ENCODE measurements around the gene ZNF383.
"Not testable (repeated sequence)": the region's sequence is repeated elsewhere in the genome, so short reads cannot be mapped to it uniquely, and the experiment has no call there.

DNA sequence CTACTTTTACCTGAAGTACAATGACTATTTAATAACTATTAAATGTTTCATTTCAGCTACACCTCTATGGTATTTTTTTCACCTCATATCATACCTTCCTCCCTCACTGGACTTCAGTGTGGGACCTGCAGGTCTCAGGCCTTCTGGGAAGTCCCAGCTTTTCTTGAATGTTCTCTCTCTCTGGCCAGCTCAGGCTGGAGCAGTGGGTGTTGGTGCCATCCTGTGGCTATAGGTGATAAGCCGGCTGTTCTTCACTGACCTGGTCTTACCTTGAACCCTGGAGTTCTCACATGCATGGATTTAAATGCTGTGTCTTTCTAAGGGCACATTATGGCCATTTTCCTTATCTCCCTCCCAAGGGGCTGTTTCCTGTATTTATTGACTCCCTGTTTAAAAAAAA, 45.0 kb downstream of the ZNF383 start:
- TF ChIP-seq, protein P1, sequence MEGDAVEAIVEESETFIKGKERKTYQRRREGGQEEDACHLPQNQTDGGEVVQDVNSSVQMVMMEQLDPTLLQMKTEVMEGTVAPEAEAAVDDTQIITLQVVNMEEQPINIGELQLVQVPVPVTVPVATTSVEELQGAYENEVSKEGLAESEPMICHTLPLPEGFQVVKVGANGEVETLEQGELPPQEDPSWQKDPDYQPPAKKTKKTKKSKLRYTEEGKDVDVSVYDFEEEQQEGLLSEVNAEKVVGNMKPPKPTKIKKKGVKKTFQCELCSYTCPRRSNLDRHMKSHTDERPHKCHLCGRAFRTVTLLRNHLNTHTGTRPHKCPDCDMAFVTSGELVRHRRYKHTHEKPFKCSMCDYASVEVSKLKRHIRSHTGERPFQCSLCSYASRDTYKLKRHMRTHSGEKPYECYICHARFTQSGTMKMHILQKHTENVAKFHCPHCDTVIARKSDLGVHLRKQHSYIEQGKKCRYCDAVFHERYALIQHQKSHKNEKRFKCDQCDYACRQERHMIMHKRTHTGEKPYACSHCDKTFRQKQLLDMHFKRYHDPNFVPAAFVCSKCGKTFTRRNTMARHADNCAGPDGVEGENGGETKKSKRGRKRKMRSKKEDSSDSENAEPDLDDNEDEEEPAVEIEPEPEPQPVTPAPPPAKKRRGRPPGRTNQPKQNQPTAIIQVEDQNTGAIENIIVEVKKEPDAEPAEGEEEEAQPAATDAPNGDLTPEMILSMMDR (IDR thresholded peaks at IDR 0.05; ENCODE audit: low read length), result not testable (repeated sequence)
- TF ChIP-seq EZH2 (IDR thresholded peaks at IDR 0.05; ENCODE audit: borderline replicate concordance, low read length), result not testable (repeated sequence)

Data from OCI-LY1 (cell line).